Stomach (tissue), 9 donors: ENCODE results near the gene TRMT1. TPM values are rescaled to one million over a fixed set of nuclear protein-coding genes. Genes with fewer than 3 reads are reported as not detected.
"Not testable (repeated sequence)": the region's sequence is repeated elsewhere in the genome, so short reads cannot be mapped to it uniquely, and the experiment has no call there.

Experiments used
- DNase-seq, 2 donors: peaks; one replicate each; pipeline versions ENCODE4 v3.0.0 to v3.0.0-alpha.2; 2013 to 2019
- H3K27ac ChIP-seq, 5 donors: fragments of 200-600 bp in 4 of 5; sonication (generic) in 4 of 5; one replicate each; pipeline ENCODE4 v1.5.1; 2013 to 2019; ENCODE audit warnings: mild to moderate bottlenecking in 1 of 5, moderate library complexity in 1 of 5
- H3K27me3 ChIP-seq, 3 donors: fragments of 200-600 bp; sonication (generic); one replicate each; pipeline ENCODE4 v1.5.1; 2017 to 2019; ENCODE audit warnings: mixed run types in 1 of 3
- H3K36me3 ChIP-seq, 4 donors: fragments of 200-600 bp; sonication (generic); 1 replicate in 3 of 4; 2 replicates in 1 of 4; pipeline ENCODE4 v1.5.1; 2016 to 2019
- H3K4me1 ChIP-seq, 4 donors: fragments of 200-600 bp; sonication (generic); one replicate each; pipeline ENCODE4 v1.5.1; 2016 to 2019
- H3K4me3 ChIP-seq, 4 donors: fragments of 200-600 bp; sonication (generic) in 3 of 4; one replicate each; pipeline ENCODE4 v1.5.1; 2016 to 2019; ENCODE audit warnings: mild to moderate bottlenecking in 1 of 4
- H3K9me3 ChIP-seq, 4 donors: fragments of 200-600 bp; sonication (generic); one replicate each; pipeline ENCODE4 v1.5.1; 2016 to 2019
- CTCF ChIP-seq, 7 experiments: fragments of 450-650 bp in 4 of 7; fragments of 200-600 bp in 3 of 7; sonication (generic) in 3 of 7; IDR thresholded peaks; one replicate each; pipeline ENCODE4 v1.5.1; 2016 to 2019; ENCODE audit warnings: antibody characterized with exemption in 7 of 7, control low read depth in 2 of 7, mild to moderate bottlenecking in 1 of 7
- EP300 ChIP-seq: sonication (generic); formaldehyde crosslinking; IDR thresholded peaks from one replicate; pipeline ENCODE4 v1.6.1; 2017; ENCODE audit warnings: antibody characterized with exemption
- POLR2A ChIP-seq, 4 donors: fragments of 450-650 bp; IDR thresholded peaks; one replicate each; pipeline ENCODE4 v1.6.1; 2016; ENCODE audit warnings: antibody characterized with exemption in 4 of 4, control low read depth in 2 of 4, mild to moderate bottlenecking in 1 of 4, moderate library complexity in 1 of 4
- POLR2AphosphoS5 ChIP-seq, 3 donors: sonication (generic); formaldehyde crosslinking; IDR thresholded peaks; one replicate each; pipeline ENCODE4 v1.6.1; 2016; ENCODE audit warnings: antibody characterized with exemption in 3 of 3
- WGBS, 5 donors: extraction: QIAGEN DNeasy Blood & Tissue Kit in 3 of 5; methylation state at CpG; one replicate each; pipeline versions ENCODE4 v1.1.5 to v1.1.7; 2013 to 2018; 5-methylcytosine and 5-hydroxymethylcytosine counted together
- intact Hi-C: fragments of 100-400 bp; cut with DNase I; formaldehyde crosslinking; loops from one replicate; pipeline ENCODE4 v1.15.1; 2023; ENCODE audit warnings: low total_unique reads
- polyA plus RNA-seq, 3 donors: library from polyadenylated mRNA; stranded (reverse); fragments of 200-250 nt; gene quantifications; one replicate each; pipeline ENCODE4 v1.2.3, GENCODE V29; 2013
- total RNA-seq, 5 donors: library from RNA; depleted of rRNA; stranded (reverse); fragments of >200 nt; gene quantifications; one replicate each; pipeline versions ENCODE4 v1.1.0 to v1.2.3, GENCODE V29; 2014 to 2016
- donor health status: healthy with polysubstance abuse.
- donor health status: Bipolar disorder and iron deficiency.
- donor health status: healthy.

The TRMT1 gene
- total and polyA plus RNA-seq, 8 donors = 29.6 to 373 (median 58.6) TPM

GRCh38 chr19:13150187-13150930 lies 33.8 kb upstream of the TRMT1 start, which contains the start of the genes IER2 and STX10:
IER2 (plus strand) TSS chr19:13150411; CDS start chr19:13153187, 2,776 bp downstream.
STX10 (minus strand) TSS chr19:13150375; CDS start chr19:13150173, 202 bp downstream.
- peak; percentile 95 to 98 for DNase-seq
- intact Hi-C loops = no loop called here
- 0 to 1% (median 0%) methylated on average over 19 to 51 of the region's 51 CpGs for WGBS, 5 donors
- Histone ChIP-seq H3K4me3 (peak within 1 kb of the TSS; percentile 85 to 92 (median 88)), H3K36me3 (peaks cover 0 to 13% (median 7%) of the 10 kb centered on the region in 4 donors), H3K9me3 (no peaks in the 10 kb centered on the region), H3K27me3 (no peaks in the 10 kb centered on the region), H3K4me1 (peaks cover 13 to 39% (median 30%) of the 10 kb centered on the region in 4 donors), H3K27ac (peak within 1 kb of the TSS; percentile 93 to 99 (median 99))
- TF ChIP-seq POLR2AphosphoS5 (IDR thresholded peaks at IDR 0.05) (peak; percentile 96 to 98 (median 98)), POLR2A (IDR thresholded peaks at IDR 0.05) (peak in 2 of 4 donors; percentile 26 to 65), EP300 (no peak), CTCF (IDR thresholded peaks at IDR 0.05) (peak in 5 of 7 experiments; percentile 36 to 78 (median 50))

- intact Hi-C loops = no loop called here
Observed at GRCh38 chr19:13149628-13150186, 33.2 kb upstream of the TRMT1 start.

GRCh38 chr19:13149173-13149627 lies 32.7 kb upstream of the TRMT1 start:
- H3K27me3 ChIP-seq, H3K9me3 ChIP-seq, DNase-seq, intact Hi-C loops: not testable (repeated sequence)
- 15 to 25% (median 20%) methylated on average over 16 to 17 of the region's 17 CpGs for WGBS, 5 donors
- H3K4me1 ChIP-seq = peaks cover 8 to 40% (median 24%) of the 10 kb centered on the region in 4 donors
- peaks cover 9 to 24% (median 18%) of the 10 kb centered on the region in 4 donors for H3K36me3 ChIP-seq
- H3K27ac ChIP-seq = peak overlapping the region; percentile 93 to 99 (median 99)
- peak overlapping the region; percentile 85 to 92 (median 88) for H3K4me3 ChIP-seq

More at GRCh38 chr19:13149628-13150186, 33.2 kb upstream of the TRMT1 start:
- Histone ChIP-seq H3K4me3 (peak overlapping the region; percentile 85 to 92 (median 88)), H3K27ac (peak overlapping the region; percentile 93 to 99 (median 99)), H3K4me1 (peaks cover 8 to 35% (median 25%) of the 10 kb centered on the region in 4 donors), H3K9me3 (no peaks in the 10 kb centered on the region), H3K36me3 (peaks cover 4 to 19% (median 13%) of the 10 kb centered on the region in 4 donors), H3K27me3 (no peaks in the 10 kb centered on the region)
- peak; percentile 61 to 81 for DNase-seq
- WGBS, 5 donors = 0 to 1% (median 0%) methylated on average over 9 to 46 of the region's 46 CpGs
- TF ChIP-seq EP300 = no peak
- no peak for TF ChIP-seq CTCF (IDR thresholded peaks at IDR 0.05)
- no peak for TF ChIP-seq POLR2AphosphoS5 (IDR thresholded peaks at IDR 0.05)
- TF ChIP-seq POLR2A (IDR thresholded peaks at IDR 0.05) = no peak

- H3K4me1 ChIP-seq = peaks cover 16 to 57% (median 34%) of the 10 kb centered on the region in 4 donors
- 51 to 69% (median 63%) methylated on average over 16 of the region's 16 CpGs for WGBS, 5 donors
- H3K27ac ChIP-seq = peak overlapping the region in 2 of 5 donors; percentile 99
- H3K36me3 ChIP-seq = peaks cover 15 to 34% (median 26%) of the 10 kb centered on the region in 4 donors
- H3K4me3 ChIP-seq = no peak overlapping the region
- TF ChIP-seq POLR2A (IDR thresholded peaks at IDR 0.05) (no peak), CTCF (IDR thresholded peaks at IDR 0.05) (no peak), EP300 (no peak), POLR2AphosphoS5 (IDR thresholded peaks at IDR 0.05) (peak in 1 of 3 donors; percentile 11)
- intact Hi-C loops = no loop called here
- no peaks in the 10 kb centered on the region for H3K9me3 ChIP-seq
- no peaks in the 10 kb centered on the region for H3K27me3 ChIP-seq
- DNase-seq = peak in 1 of 2 donors; percentile 63
Observed at GRCh38 chr19:13146763-13147563, 30.4 kb upstream of the TRMT1 start.
